Measurements from ENCODE around the gene JMY. TPM values are rescaled to one million over a fixed set of nuclear protein-coding genes. Genes with fewer than 3 reads are reported as not detected.

The JMY gene
- total RNA-seq, 1 experiment from 2014 or later: 19.3 TPM

DNA sequence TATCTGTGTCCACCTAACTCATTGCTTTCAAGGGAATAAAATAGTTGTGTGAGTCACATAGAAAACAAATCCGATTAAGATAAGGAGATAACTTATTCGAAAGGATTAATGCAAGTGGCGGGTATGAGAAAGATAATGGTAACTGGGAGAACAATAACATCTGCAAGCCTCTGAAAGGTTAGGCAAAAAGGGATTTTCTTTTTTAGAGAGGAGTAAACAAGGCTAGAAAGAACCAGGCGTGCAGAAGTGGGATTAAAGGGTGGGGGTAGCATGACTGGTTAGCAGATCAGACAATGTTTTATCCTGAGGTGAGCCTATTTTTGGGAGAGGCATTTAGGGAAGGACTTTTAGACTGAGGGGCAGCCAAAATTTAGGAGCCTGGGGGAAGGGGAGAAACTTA lies 34.7 kb upstream of the JMY start:
- ChIA-PET POLR2A (interaction anchor here (1.0 kb wide), 1 partner anchor 37 kb away, joined by 3 read pairs; no protein-coding TSS in a partner anchor), CTCF (interaction anchor here (1.1 to 1.3 kb wide), 4 partner anchors 18 to 176 kb away, joined by 3 to 11 read pairs (median 4); no protein-coding TSS in a partner anchor)
- Mint-ChIP-seq H3K9me3 (ENCODE audit: unreplicated experiment) (no peaks in the 10 kb centered on the region), H3K27ac (ENCODE audit: low read depth, unreplicated experiment) (peak overlapping the region; percentile 67), H3K4me1 (ENCODE audit: insufficient read depth, unreplicated experiment) (peaks cover 12% of the 10 kb centered on the region), H3K27me3 (ENCODE audit: insufficient read depth, unreplicated experiment) (no peaks in the 10 kb centered on the region), H3K4me3 (ENCODE audit: unreplicated experiment) (no peak overlapping the region), H3K36me3 (ENCODE audit: insufficient read depth, unreplicated experiment) (no peaks in the 10 kb centered on the region)
- intact Hi-C loops (cut with micrococcal nuclease): no loop called here
- TF ChIP-seq CTCF (IDR thresholded peaks at IDR 0.05; ENCODE audit: unreplicated experiment): no peak
- no TSS peak for BruUV-seq (replicated peaks)
- DNase-seq (ENCODE audit: unreplicated experiment): no peak

DNA sequence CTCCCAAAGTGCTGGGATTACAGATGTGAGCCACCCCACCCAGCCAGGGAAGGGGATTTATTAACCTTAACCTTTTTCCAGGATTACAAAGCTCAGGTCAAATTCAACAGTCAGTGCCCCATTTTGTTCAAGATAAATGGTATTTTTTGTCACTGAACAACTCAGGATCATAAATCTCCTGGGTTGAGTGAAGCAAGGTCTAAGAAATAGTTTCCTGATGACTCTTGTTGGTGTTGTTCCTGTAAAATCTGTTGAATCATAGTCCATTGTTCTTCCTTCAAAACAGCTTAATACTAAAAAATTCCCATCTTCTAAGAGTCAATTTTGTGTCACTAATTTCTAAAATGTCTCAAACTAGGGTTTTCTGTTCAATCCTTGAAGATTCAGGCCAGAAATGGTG lies 33.9 kb upstream of the JMY start:
- Mint-ChIP-seq H3K27ac (ENCODE audit: low read depth, unreplicated experiment) (peak overlapping the region; percentile 67), H3K27me3 (ENCODE audit: insufficient read depth, unreplicated experiment) (no peaks in the 10 kb centered on the region), H3K36me3 (ENCODE audit: insufficient read depth, unreplicated experiment) (peaks cover 7% of the 10 kb centered on the region), H3K4me1 (ENCODE audit: insufficient read depth, unreplicated experiment) (peaks cover 12% of the 10 kb centered on the region), H3K9me3 (ENCODE audit: unreplicated experiment) (no peaks in the 10 kb centered on the region), H3K4me3 (ENCODE audit: unreplicated experiment) (no peak overlapping the region)
- intact Hi-C loops (cut with micrococcal nuclease): no loop called here
- CTCF ChIA-PET: interaction anchor here (1.0 kb wide), 2 partner anchors 69 to 178 kb away, joined by 3 read pairs; no protein-coding TSS in a partner anchor
- TF ChIP-seq CTCF (IDR thresholded peaks at IDR 0.05; ENCODE audit: unreplicated experiment): no peak
- BruUV-seq (replicated peaks): no TSS peak
- POLR2A ChIA-PET: no interaction called here
- DNase-seq (ENCODE audit: unreplicated experiment): peak; percentile 28

- ChIA-PET CTCF (interaction anchor here (0.8 to 1.7 kb wide), 3 partner anchors 73 to 215 kb away, joined by 3 to 8 read pairs (median 3); no protein-coding TSS in a partner anchor), POLR2A (interaction anchor here (1.1 kb wide), 1 partner anchor 9 kb away, joined by 3 read pairs; no protein-coding TSS in a partner anchor)
- no peak for DNase-seq (ENCODE audit: unreplicated experiment)
- H3K4me3 Mint-ChIP-seq (ENCODE audit: unreplicated experiment): no peak overlapping the region
- intact Hi-C loops (cut with micrococcal nuclease): no loop called here
- no peaks in the 10 kb centered on the region for H3K9me3 Mint-ChIP-seq (ENCODE audit: unreplicated experiment)
- BruUV-seq (replicated peaks): no TSS peak
- no peaks in the 10 kb centered on the region for H3K27me3 Mint-ChIP-seq (ENCODE audit: insufficient read depth, unreplicated experiment)
- no peak overlapping the region for H3K27ac Mint-ChIP-seq (ENCODE audit: low read depth, unreplicated experiment)
- peaks cover 11% of the 10 kb centered on the region for H3K4me1 Mint-ChIP-seq (ENCODE audit: insufficient read depth, unreplicated experiment)
- H3K36me3 Mint-ChIP-seq (ENCODE audit: insufficient read depth, unreplicated experiment): peaks cover 11% of the 10 kb centered on the region
- no peak for TF ChIP-seq CTCF (IDR thresholded peaks at IDR 0.05; ENCODE audit: unreplicated experiment)
Observed at GRCh38 chr5:79205965-79206364, 30.0 kb upstream of the JMY start.

DNA sequence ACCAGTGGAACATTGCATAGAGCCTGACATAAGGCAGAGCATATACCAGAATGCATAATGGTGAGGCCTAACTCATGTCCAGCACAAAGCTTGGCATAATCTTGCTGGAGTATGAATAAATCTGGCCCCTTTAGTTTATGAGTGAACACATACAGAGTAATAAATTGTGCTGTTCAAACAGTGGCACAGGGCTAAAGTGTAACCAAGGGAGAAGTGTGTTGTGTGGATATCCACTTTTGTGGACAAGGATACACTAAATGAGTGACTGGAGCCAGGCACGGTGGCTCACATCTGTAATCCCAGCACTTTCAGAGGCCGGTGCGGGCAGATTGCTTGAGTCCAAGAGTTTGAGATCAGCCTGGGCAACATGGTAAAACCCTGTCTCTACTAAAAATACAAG lies 29.4 kb upstream of the JMY start:
- DNase-seq (ENCODE audit: unreplicated experiment): no peak
- CTCF ChIA-PET: interaction anchor here (0.8 kb wide), 1 partner anchor 215 kb away, joined by 3 read pairs; no protein-coding TSS in a partner anchor
- intact Hi-C loops (cut with micrococcal nuclease): no loop called here
- H3K4me3 Mint-ChIP-seq (ENCODE audit: unreplicated experiment): no peak overlapping the region
- BruUV-seq (replicated peaks): no TSS peak
- H3K27ac Mint-ChIP-seq (ENCODE audit: low read depth, unreplicated experiment): no peak overlapping the region
- H3K27me3 Mint-ChIP-seq (ENCODE audit: insufficient read depth, unreplicated experiment): no peaks in the 10 kb centered on the region
- H3K36me3 Mint-ChIP-seq (ENCODE audit: insufficient read depth, unreplicated experiment): peaks cover 17% of the 10 kb centered on the region
- POLR2A ChIA-PET: interaction anchor here (0.6 to 1.1 kb wide), 2 partner anchors 8 to 30 kb away, joined by 3 read pairs; partner anchors contain the start of gene JMY
- H3K9me3 Mint-ChIP-seq (ENCODE audit: unreplicated experiment): no peaks in the 10 kb centered on the region
- peaks cover 6% of the 10 kb centered on the region for H3K4me1 Mint-ChIP-seq (ENCODE audit: insufficient read depth, unreplicated experiment)
- TF ChIP-seq CTCF (IDR thresholded peaks at IDR 0.05; ENCODE audit: unreplicated experiment): no peak
